ENCODE results near the gene MAST1. TPM values are rescaled to one million over a fixed set of nuclear protein-coding genes. Genes with fewer than 3 reads are reported as not detected.

Gene MAST1
- total RNA-seq, 1 donor from 2014 or later = 0.88 TPM

DNA sequence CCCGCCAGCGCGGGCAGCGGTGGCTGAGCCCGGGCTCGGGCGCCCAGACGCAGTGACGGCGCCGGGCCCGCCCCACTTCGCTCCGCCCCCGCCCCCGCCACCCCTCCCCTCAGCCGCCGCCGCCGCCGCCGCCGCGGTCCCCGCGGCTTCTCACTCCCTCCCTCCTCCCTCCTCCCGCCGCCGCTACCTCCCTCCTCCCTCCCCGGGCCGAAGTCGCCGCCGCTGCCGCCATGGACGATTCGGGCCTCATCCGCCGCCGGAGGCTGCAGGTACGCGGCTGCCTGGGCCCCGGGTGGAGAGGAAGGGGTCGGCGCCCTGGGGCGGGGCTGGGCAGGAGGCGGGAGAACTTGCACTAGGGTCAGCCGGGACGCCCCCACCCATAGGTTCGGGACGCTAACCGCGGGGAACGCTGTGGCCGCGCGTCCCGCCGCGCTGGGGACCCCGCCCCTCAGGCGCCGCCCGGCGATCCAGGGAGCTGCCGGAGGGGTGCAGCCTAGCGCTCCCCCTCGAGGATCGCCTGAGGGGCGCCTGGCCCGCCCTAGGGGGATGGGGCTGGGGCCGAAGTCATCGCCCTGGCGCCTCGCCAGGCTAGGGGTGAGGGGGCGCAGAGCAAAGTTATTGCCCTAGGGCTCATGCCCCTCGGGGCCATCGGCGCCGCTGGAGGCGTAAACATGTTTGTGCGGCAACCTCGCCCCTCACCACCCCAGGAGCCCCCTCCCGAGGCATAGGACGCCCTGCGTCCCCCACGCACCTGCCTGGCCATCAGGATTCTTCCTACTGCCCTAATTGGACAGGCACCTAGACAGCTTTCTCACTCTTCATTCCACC is 4.4 kb upstream of the MAST1 start:
- TF ChIP-seq, protein P1, sequence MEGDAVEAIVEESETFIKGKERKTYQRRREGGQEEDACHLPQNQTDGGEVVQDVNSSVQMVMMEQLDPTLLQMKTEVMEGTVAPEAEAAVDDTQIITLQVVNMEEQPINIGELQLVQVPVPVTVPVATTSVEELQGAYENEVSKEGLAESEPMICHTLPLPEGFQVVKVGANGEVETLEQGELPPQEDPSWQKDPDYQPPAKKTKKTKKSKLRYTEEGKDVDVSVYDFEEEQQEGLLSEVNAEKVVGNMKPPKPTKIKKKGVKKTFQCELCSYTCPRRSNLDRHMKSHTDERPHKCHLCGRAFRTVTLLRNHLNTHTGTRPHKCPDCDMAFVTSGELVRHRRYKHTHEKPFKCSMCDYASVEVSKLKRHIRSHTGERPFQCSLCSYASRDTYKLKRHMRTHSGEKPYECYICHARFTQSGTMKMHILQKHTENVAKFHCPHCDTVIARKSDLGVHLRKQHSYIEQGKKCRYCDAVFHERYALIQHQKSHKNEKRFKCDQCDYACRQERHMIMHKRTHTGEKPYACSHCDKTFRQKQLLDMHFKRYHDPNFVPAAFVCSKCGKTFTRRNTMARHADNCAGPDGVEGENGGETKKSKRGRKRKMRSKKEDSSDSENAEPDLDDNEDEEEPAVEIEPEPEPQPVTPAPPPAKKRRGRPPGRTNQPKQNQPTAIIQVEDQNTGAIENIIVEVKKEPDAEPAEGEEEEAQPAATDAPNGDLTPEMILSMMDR (IDR thresholded peaks at IDR 0.05; ENCODE audit: insufficient read depth, low read length, poor library complexity, severe bottlenecking) = no peak
- Histone ChIP-seq H3K27me3 (ENCODE audit: control insufficient read depth, insufficient read depth, low read length) (peaks cover 73% of the 10 kb centered on the region), H3K4me3 (ENCODE audit: low read depth, low read length) (peak overlapping the region; percentile 41), H3K36me3 (ENCODE audit: control insufficient read depth, insufficient read depth, low read length) (no peaks in the 10 kb centered on the region)
- DNase-seq (ENCODE audit: low read depth) = no peak

GRCh38 chr19:12834566-12834943 is 3.8 kb upstream of the MAST1 start, which contains the start of gene RTBDN:
RTBDN (minus strand) TSS chr19:12834579; CDS start chr19:12829979, 4,600 bp downstream.
- no peak for DNase-seq (ENCODE audit: low read depth)
- TF ChIP-seq, protein P1 (IDR thresholded peaks at IDR 0.05; ENCODE audit: insufficient read depth, low read length, poor library complexity, severe bottlenecking) = no peak
- Histone ChIP-seq H3K27me3 (ENCODE audit: control insufficient read depth, insufficient read depth, low read length) (peaks cover 77% of the 10 kb centered on the region), H3K4me3 (ENCODE audit: low read depth, low read length) (peak within 1 kb of the TSS; percentile 41), H3K36me3 (ENCODE audit: control insufficient read depth, insufficient read depth, low read length) (no peaks in the 10 kb centered on the region)

DNA sequence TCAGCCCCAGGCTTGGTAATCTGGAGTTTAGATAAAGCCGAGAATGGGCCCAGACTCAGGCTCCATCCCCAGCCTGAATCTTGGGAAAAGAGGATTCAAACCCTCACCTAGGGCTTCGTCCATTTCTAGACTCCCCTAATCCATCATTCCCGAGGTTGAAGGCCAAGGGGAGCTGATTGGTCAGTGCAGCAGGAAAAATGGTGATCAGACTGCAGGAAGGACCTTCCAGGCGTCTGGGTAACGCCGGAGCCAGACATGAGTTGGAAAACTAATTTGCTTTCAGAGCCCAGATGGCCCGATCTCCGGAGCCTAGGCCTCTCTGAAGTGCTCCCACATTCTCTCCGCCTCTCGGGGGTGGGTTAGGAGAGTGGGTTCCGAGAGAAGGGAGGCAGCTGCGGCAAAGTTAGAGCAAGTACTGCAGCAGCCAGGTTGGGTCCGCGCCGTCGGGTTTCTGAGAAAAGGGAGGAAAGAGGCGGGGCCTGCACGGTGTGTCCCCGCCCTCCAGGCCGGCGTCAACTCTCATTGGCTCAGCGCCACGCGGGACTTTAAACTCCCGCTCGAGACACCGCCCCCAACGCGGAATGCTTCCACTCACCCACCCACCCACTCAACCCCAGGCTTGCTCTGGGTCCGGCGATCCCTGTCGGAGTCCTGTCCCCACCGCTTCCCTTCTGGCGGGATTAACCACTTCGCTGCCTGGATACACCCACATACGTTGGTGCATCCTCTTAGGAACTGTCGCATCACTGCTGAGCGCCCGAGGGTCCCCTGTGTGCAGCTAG is 3.1 kb upstream of the MAST1 start:
- DNase-seq (ENCODE audit: low read depth) = no peak
- Histone ChIP-seq H3K27me3 (ENCODE audit: control insufficient read depth, insufficient read depth, low read length) (peaks cover 76% of the 10 kb centered on the region), H3K36me3 (ENCODE audit: control insufficient read depth, insufficient read depth, low read length) (no peaks in the 10 kb centered on the region), H3K4me3 (ENCODE audit: low read depth, low read length) (no peak overlapping the region)
- TF ChIP-seq, protein P1 (IDR thresholded peaks at IDR 0.05; ENCODE audit: insufficient read depth, low read length, poor library complexity, severe bottlenecking) = no peak

DNA sequence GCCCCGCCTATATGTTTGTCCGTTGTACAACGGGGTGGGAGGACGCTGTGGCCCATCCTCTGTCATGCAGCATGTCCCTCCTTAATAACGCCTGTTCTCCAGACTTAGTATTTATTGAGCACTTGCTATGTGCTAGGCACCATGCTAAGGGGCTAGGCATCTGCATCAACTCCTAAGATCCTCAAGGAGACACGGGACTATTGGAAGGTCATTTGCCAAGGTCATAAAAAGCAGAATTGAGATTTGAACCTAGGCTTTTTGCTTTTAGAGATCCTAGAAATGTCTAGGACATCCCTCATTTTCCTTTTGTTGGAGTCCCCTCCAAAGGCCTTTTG is 1.8 kb upstream of the MAST1 start:
- DNase-seq (ENCODE audit: low read depth) = no peak
- TF ChIP-seq, protein P1 (IDR thresholded peaks at IDR 0.05; ENCODE audit: insufficient read depth, low read length, poor library complexity, severe bottlenecking) = no peak
- peaks cover 81% of the 10 kb centered on the region for H3K27me3 ChIP-seq (ENCODE audit: control insufficient read depth, insufficient read depth, low read length)
- H3K4me3 ChIP-seq (ENCODE audit: low read depth, low read length) = no peak overlapping the region
- H3K36me3 ChIP-seq (ENCODE audit: control insufficient read depth, insufficient read depth, low read length) = no peaks in the 10 kb centered on the region

DNA sequence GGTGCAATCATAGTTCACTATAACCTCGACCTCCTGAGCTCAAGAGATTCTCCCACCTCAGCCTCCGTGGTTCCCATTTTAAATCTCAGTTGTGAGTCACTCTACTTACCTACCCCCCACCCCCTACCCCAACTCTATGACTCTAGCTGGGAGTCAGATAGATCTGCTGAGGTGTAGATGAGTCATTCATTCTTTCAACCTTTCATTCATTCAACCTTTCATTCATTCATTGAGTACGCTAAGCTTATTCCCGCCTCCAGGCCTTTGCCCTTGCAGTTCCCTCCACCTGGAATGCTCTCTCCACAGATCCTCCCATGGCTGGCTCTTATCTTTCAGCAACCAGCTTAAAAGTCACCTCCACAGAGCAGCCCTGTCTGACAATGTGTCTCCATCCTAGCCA is 1.1 kb upstream of the MAST1 start:
- Histone ChIP-seq H3K27me3 (ENCODE audit: control insufficient read depth, insufficient read depth, low read length) (peaks cover 83% of the 10 kb centered on the region), H3K4me3 (ENCODE audit: low read depth, low read length) (no peak overlapping the region), H3K36me3 (ENCODE audit: control insufficient read depth, insufficient read depth, low read length) (no peaks in the 10 kb centered on the region)
- DNase-seq (ENCODE audit: low read depth) = no peak
- TF ChIP-seq, protein P1 (IDR thresholded peaks at IDR 0.05; ENCODE audit: insufficient read depth, low read length, poor library complexity, severe bottlenecking) = no peak

Data from kidney epithelial cell (primary cell).